Neuronal stem cell (in vitro differentiated cells): ENCODE data around the gene EIF3A.
"Not testable (repeated sequence)": the region's sequence is repeated elsewhere in the genome, so short reads cannot be mapped to it uniquely, and the experiment has no call there.

Source experiments
- DNase-seq: peaks from one replicate; pipeline ENCODE4 v3.0.0-alpha.2; 2013; ENCODE audit warnings: low spot score
- H2AFZ ChIP-seq: one replicate; pipeline ENCODE4 v1.6.1; 2013; ENCODE audit warnings: mild to moderate bottlenecking, low read length, inconsistent platforms
- H2AK5ac ChIP-seq: 2 replicates; pipeline ENCODE4 v1.6.1; 2013; ENCODE audit warnings: low read depth, mild to moderate bottlenecking, inconsistent platforms, low read length, moderate library complexity, mixed read lengths
- H2BK120ac ChIP-seq: 2 replicates; pipeline ENCODE4 v1.6.1; 2013; ENCODE audit warnings: low read depth, mild to moderate bottlenecking, inconsistent platforms, low read length, moderate library complexity, mixed read lengths
- H2BK12ac ChIP-seq: one replicate; pipeline ENCODE4 v1.6.1; 2013; ENCODE audit warnings: low read length, inconsistent platforms
- H2BK15ac ChIP-seq: 2 replicates; pipeline ENCODE4 v1.6.1; 2013; ENCODE audit warnings: mild to moderate bottlenecking, low read length, inconsistent platforms, mixed read lengths
- H2BK5ac ChIP-seq: one replicate; pipeline ENCODE4 v1.6.1; 2013; ENCODE audit warnings: inconsistent platforms, mild to moderate bottlenecking, low read length, moderate library complexity
- H3K14ac ChIP-seq: one replicate; pipeline ENCODE4 v1.6.1; 2013; ENCODE audit warnings: low read length, inconsistent platforms
- H3K18ac ChIP-seq: 2 replicates; pipeline ENCODE4 v1.6.1; 2013; ENCODE audit warnings: low read length, inconsistent platforms
- H3K23ac ChIP-seq: 2 replicates; pipeline ENCODE4 v1.6.1; 2013; ENCODE audit warnings: low read depth, mild to moderate bottlenecking, mixed read lengths, low read length, inconsistent platforms; ENCODE audit not compliant: poor library complexity
- H3K27ac ChIP-seq: replicated peaks from 3 replicates; pipeline ENCODE4 v1.5.1; 2013; ENCODE audit warnings: low read length, inconsistent platforms
- H3K27me3 ChIP-seq, 3 experiments: 2 replicates each; pipeline ENCODE4 v1.6.1; 2013; ENCODE audit warnings: low read length in 3 of 3, mild to moderate bottlenecking in 2 of 3, inconsistent platforms in 1 of 3, low read depth in 1 of 3, mixed read lengths in 1 of 3, moderate library complexity in 1 of 3; ENCODE audit not compliant: control insufficient read depth in 3 of 3, insufficient read depth in 3 of 3
- H3K36me3 ChIP-seq, 2 donors: replicated peaks in 1 of 2; 2 replicates each; pipeline ENCODE4 v1.6.1; 2013; ENCODE audit warnings: low read length in 2 of 2; ENCODE audit not compliant: control insufficient read depth in 2 of 2, insufficient read depth in 2 of 2
- H3K4ac ChIP-seq: 2 replicates; pipeline ENCODE4 v1.6.1; 2013; ENCODE audit warnings: inconsistent platforms, mild to moderate bottlenecking, low read length, moderate library complexity
- H3K4me1 ChIP-seq, 2 donors: 1 replicate in 1 of 2; 2 replicates in 1 of 2; pipeline ENCODE4 v1.6.1; 2013; ENCODE audit warnings: low read length in 2 of 2, low read depth in 1 of 2; ENCODE audit not compliant: control insufficient read depth in 2 of 2, insufficient read depth in 1 of 2
- H3K4me2 ChIP-seq: one replicate; pipeline ENCODE4 v1.6.1; 2013; ENCODE audit warnings: mild to moderate bottlenecking, low read length, inconsistent platforms; ENCODE audit not compliant: insufficient read depth, poor library complexity, severe bottlenecking
- H3K4me3 ChIP-seq, 2 donors: 2 replicates each; pipeline ENCODE4 v1.5.1; 2013; ENCODE audit warnings: low read length in 2 of 2, mild to moderate bottlenecking in 2 of 2, inconsistent platforms in 1 of 2, moderate library complexity in 1 of 2
- H3K79me1 ChIP-seq: one replicate; pipeline ENCODE4 v1.6.1; 2013; ENCODE audit warnings: low read depth, mild to moderate bottlenecking, inconsistent platforms, low read length, moderate library complexity
- H3K9ac ChIP-seq: one replicate; pipeline ENCODE4 v1.6.1; 2013; ENCODE audit warnings: mild to moderate bottlenecking, low read depth, low read length, inconsistent platforms; ENCODE audit not compliant: poor library complexity
- H3K9me3 ChIP-seq, 2 donors: replicated peaks in 1 of 2; 2 replicates each; pipeline versions ENCODE3 to v1.6.1; 2013; ENCODE audit warnings: low read length in 2 of 2, mild to moderate bottlenecking in 2 of 2, inconsistent platforms in 1 of 2, low read depth in 1 of 2, mixed read lengths in 1 of 2, moderate library complexity in 1 of 2; ENCODE audit not compliant: control insufficient read depth in 2 of 2, insufficient read depth in 1 of 2
- H4K8ac ChIP-seq: one replicate; pipeline ENCODE4 v1.6.1; 2013; ENCODE audit warnings: low read depth, mild to moderate bottlenecking, inconsistent platforms, low read length, moderate library complexity
- H4K91ac ChIP-seq: one replicate; pipeline ENCODE4 v1.6.1; 2013; ENCODE audit warnings: low read length, low read depth, mild to moderate bottlenecking, inconsistent platforms; ENCODE audit not compliant: poor library complexity
- WGBS, 2 donors: extraction: QIAGEN DNeasy Blood & Tissue Kit; methylation state at CpG; one replicate each; pipeline ENCODE4 v1.1.7; 2013; ENCODE audit warnings: missing lambda C conversion rate in 2 of 2, mixed read lengths in 1 of 2; ENCODE audit not compliant: insufficient read length in 2 of 2, insufficient replicate concordance in 1 of 2; ENCODE audit errors: extremely low coverage in 2 of 2; 5-methylcytosine and 5-hydroxymethylcytosine counted together

Gene EIF3A

GRCh38 chr10:119107771-119108170, 27.2 kb upstream of the EIF3A start:
- H2BK12ac ChIP-seq, H2BK120ac ChIP-seq, H3K23ac ChIP-seq, H3K4ac ChIP-seq, H3K9me3 ChIP-seq, DNase-seq, H3K14ac ChIP-seq, H2AK5ac ChIP-seq, H3K27me3 ChIP-seq, H2BK5ac ChIP-seq, H3K79me1 ChIP-seq, H3K4me1 ChIP-seq, H4K91ac ChIP-seq, H3K4me3 ChIP-seq, H4K8ac ChIP-seq, H3K18ac ChIP-seq, H2BK15ac ChIP-seq, H2AFZ ChIP-seq, H3K4me2 ChIP-seq, H3K27ac ChIP-seq, H3K9ac ChIP-seq: not testable (repeated sequence)
- peaks cover 6 to 67% of the 10 kb centered on the region in 2 donors for H3K36me3 ChIP-seq
- WGBS, 2 donors, result no CpG with 5 or more reads among the region's 2 CpGs

DNA sequence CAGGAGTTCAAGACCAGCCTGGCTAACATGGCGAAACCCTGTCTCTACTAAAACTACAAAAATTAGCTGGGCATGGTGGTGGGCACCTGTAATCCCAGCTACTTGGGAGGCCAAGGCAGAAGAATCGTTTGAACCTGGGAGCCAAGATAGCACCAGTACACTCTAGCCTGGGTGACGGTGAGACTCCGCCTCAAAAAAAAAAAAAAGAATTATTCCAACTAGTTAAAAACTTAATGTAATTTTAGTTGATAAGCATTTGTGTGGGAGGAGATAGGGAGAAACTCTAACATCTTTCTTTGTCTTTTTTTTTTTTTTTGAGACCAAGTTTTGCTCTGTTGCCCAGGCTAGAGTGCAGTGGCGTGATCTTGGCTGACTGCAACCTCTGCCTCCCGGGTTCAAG, 26.5 kb upstream of the EIF3A start:
- not testable (repeated sequence) for H3K4me3 ChIP-seq, DNase-seq, H2BK15ac ChIP-seq, H2BK12ac ChIP-seq, H2BK120ac ChIP-seq, H4K8ac ChIP-seq, H2AK5ac ChIP-seq, H2BK5ac ChIP-seq, H3K27ac ChIP-seq, H3K27me3 ChIP-seq, H3K18ac ChIP-seq, H3K9me3 ChIP-seq, H2AFZ ChIP-seq, H3K79me1 ChIP-seq, H3K23ac ChIP-seq, H3K4ac ChIP-seq, H3K4me2 ChIP-seq, H3K14ac ChIP-seq, H3K9ac ChIP-seq, H4K91ac ChIP-seq, H3K4me1 ChIP-seq
- peaks cover 4 to 61% of the 10 kb centered on the region in 2 donors for H3K36me3 ChIP-seq
- WGBS, 2 donors, result no CpG with 5 or more reads among the region's 6 CpGs

GRCh38 chr10:119105899-119106298, 25.3 kb upstream of the EIF3A start:
- H3K4me2 ChIP-seq, H4K8ac ChIP-seq, H2BK15ac ChIP-seq, H3K4me3 ChIP-seq, H3K9ac ChIP-seq, H3K79me1 ChIP-seq, H2AFZ ChIP-seq, H2AK5ac ChIP-seq, H4K91ac ChIP-seq, H3K14ac ChIP-seq, H3K27me3 ChIP-seq, H3K23ac ChIP-seq, H2BK12ac ChIP-seq, H3K27ac ChIP-seq, DNase-seq, H2BK120ac ChIP-seq, H3K18ac ChIP-seq, H2BK5ac ChIP-seq, H3K9me3 ChIP-seq, H3K4me1 ChIP-seq, H3K4ac ChIP-seq: not testable (repeated sequence)
- H3K36me3 ChIP-seq, result peaks cover 3 to 49% of the 10 kb centered on the region in 2 donors
- WGBS, 2 donors, result no CpG with 5 or more reads among the region's 7 CpGs

GRCh38 chr10:119105155-119105554, 24.5 kb upstream of the EIF3A start:
- Histone ChIP-seq H3K27ac (no peak overlapping the region), H3K9ac (no peak overlapping the region), H2BK120ac (no peak overlapping the region), H3K23ac (no peak overlapping the region), H4K91ac (no peak overlapping the region), H2AFZ (no peak overlapping the region), H3K4ac (no peak overlapping the region), H3K14ac (no peak overlapping the region), H3K4me1 (peaks cover 0 to 2% of the 10 kb centered on the region in 2 donors), H3K27me3 (peaks cover 0 to 8% (median 0%) of the 10 kb centered on the region in 3 experiments), H4K8ac (no peak overlapping the region), H2BK12ac (no peak overlapping the region), H3K18ac (no peak overlapping the region), H3K4me2 (peak overlapping the region; percentile 81), H3K4me3 (peak overlapping the region in 1 of 2 donors; percentile 63), H3K36me3 (peaks cover 3 to 41% of the 10 kb centered on the region in 2 donors), H3K79me1 (peaks cover 3% of the 10 kb centered on the region), H2BK5ac (no peak overlapping the region), H2BK15ac (no peak overlapping the region), H3K9me3 (no peaks in the 10 kb centered on the region), H2AK5ac (no peak overlapping the region)
- no peak for DNase-seq
- WGBS, 2 donors, result no CpG with 5 or more reads among the region's 12 CpGs
